ENCODE data around the gene AP3S1.

DNA sequence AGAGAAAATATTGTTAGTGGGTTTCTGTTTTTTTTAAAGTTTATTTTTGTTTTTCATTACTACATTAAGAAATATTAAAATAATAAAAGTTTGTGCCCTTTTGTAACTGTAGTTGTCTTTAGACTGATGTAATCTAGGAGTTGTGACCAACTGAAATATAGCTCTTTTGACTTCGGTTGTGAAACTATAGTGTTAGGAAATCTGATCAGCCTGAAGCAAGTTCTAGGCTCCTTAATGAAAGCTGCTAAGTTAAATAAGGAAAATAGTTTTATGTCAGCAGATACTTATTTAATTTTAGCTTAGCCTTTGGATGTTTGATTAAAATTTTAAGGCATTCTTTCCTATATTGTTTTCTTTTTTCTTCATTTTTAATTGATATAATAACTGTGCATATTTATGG is 14.2 kb downstream of the AP3S1 start:
- TF ChIP-seq, protein P1, sequence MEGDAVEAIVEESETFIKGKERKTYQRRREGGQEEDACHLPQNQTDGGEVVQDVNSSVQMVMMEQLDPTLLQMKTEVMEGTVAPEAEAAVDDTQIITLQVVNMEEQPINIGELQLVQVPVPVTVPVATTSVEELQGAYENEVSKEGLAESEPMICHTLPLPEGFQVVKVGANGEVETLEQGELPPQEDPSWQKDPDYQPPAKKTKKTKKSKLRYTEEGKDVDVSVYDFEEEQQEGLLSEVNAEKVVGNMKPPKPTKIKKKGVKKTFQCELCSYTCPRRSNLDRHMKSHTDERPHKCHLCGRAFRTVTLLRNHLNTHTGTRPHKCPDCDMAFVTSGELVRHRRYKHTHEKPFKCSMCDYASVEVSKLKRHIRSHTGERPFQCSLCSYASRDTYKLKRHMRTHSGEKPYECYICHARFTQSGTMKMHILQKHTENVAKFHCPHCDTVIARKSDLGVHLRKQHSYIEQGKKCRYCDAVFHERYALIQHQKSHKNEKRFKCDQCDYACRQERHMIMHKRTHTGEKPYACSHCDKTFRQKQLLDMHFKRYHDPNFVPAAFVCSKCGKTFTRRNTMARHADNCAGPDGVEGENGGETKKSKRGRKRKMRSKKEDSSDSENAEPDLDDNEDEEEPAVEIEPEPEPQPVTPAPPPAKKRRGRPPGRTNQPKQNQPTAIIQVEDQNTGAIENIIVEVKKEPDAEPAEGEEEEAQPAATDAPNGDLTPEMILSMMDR (IDR thresholded peaks at IDR 0.05) = no peak
- no peak for TF ChIP-seq POLR2A (IDR thresholded peaks at IDR 0.05)
